ENCODE data around the gene ERFE. TPM values are rescaled to one million over a fixed set of nuclear protein-coding genes. Genes with fewer than 3 reads are reported as not detected.

Gene ERFE
- total and polyA plus RNA-seq, 10 of the 15 experiments (the other 5 are each of a cell fraction or from before 2014, with no cell fraction given), result not detected

GRCh38 chr2:238139196-238140039, 19.4 kb upstream of the ERFE start (continued):
- TF ChIP-seq ZNF217 (IDR thresholded peaks at IDR 0.05), result no peak
- TF ChIP-seq USF1 (IDR thresholded peaks at IDR 0.05; ENCODE audit: borderline replicate concordance, extremely low read length, insufficient read depth, low read depth, low read length), result peak; percentile 12
- TF ChIP-seq WRNIP1 (IDR thresholded peaks at IDR 0.05; ENCODE audit: borderline replicate concordance, low read depth, low read length), result no peak
- 0 out of 2 replicates have a peak, but pooled peaks have one; percentile 29 for TF ChIP-seq RB1 (IDR thresholded peaks at IDR 0.05; ENCODE audit: borderline replicate concordance)
- TF ChIP-seq E2F4 (IDR thresholded peaks at IDR 0.05; ENCODE audit: low read depth, low read length), result no peak
- no peak for TF ChIP-seq SREBF1 (IDR thresholded peaks at IDR 0.05; ENCODE audit: low read length)
- TF ChIP-seq NRF1 (conservative IDR thresholded peaks at IDR 0.05; ENCODE audit: low read depth, low read length), result no peak

- no TSS peak for BruUV-seq (replicated peaks)
- H3K9ac ChIP-seq (ENCODE audit: control insufficient read depth, insufficient read depth, low read length), result no peak overlapping the region
- ChIA-PET CTCF (interaction anchor here (1.0 to 2.5 kb wide), 4 partner anchors 15 to 123 kb away, joined by 4 to 17 read pairs (median 6); no protein-coding TSS in a partner anchor), RAD21 (ENCODE audit: unreplicated experiment) (interaction anchor here (1.3 kb wide), 1 partner anchor 170 kb away, joined by 4 read pairs; no protein-coding TSS in a partner anchor), SMC1A (ENCODE audit: uncharacterized antibody, unreplicated experiment) (no interaction called here), POLR2A (no interaction called here)
- H3K27ac ChIP-seq (ENCODE audit: control insufficient read depth, insufficient read depth), result no peak overlapping the region
- no peaks in the 10 kb centered on the region for H3K9me3 ChIP-seq (replicated peaks; ENCODE audit: control insufficient read depth, insufficient read depth, low read length)
- no peak for FAIRE-seq
- DNase-seq (ENCODE audit: low read depth, low spot score), result no peak
- intact Hi-C loops (cut with micrococcal nuclease; ENCODE audit: unreplicated experiment), result no loop called here
- no peak overlapping the region for H2AFZ ChIP-seq (ENCODE audit: control insufficient read depth, low read depth, low read length)
- H3K36me3 ChIP-seq (ENCODE audit: control insufficient read depth in 2 of 2, insufficient read depth in 2 of 2, low read length in 1 of 2), result no peaks in the 10 kb centered on the region
- H3K4me1 ChIP-seq (ENCODE audit: control insufficient read depth, insufficient read depth, low read length), result peaks cover 4% of the 10 kb centered on the region; the same call in 1 of the 2 replicates
- no peak for ATAC-seq
- H4K20me1 ChIP-seq (ENCODE audit: control insufficient read depth, insufficient read depth), result no peaks in the 10 kb centered on the region
- 46% methylated on average over 6 of the region's 7 CpGs for WGBS (ENCODE audit: insufficient coverage, insufficient replicate concordance, low lambda C conversion rate, missing lambda C conversion rate)
- H3K4me3 ChIP-seq, result no peak overlapping the region
- H3K79me2 ChIP-seq (ENCODE audit: control insufficient read depth, insufficient read depth, low read length), result no peaks in the 10 kb centered on the region
- in situ Hi-C loops (cut with MboI), result no loop called here
- no peaks in the 10 kb centered on the region for H3K27me3 ChIP-seq (replicated peaks in 1 of 2; ENCODE audit: control insufficient read depth in 2 of 2, insufficient read depth in 2 of 2, low read length in 1 of 2)
- no peak overlapping the region for H3K4me2 ChIP-seq (ENCODE audit: control insufficient read depth, insufficient read depth)
- TF ChIP-seq USF1 (IDR thresholded peaks at IDR 0.05; ENCODE audit: borderline replicate concordance, extremely low read length, insufficient read depth, low read depth, low read length) (no peak), RAD51 (IDR thresholded peaks at IDR 0.05) (no peak), CBFB (IDR thresholded peaks at IDR 0.05; ENCODE audit: low read depth) (no peak), PBX3 (IDR thresholded peaks at IDR 0.05; ENCODE audit: insufficient replicate concordance, low read depth, low read length) (no peak), BRCA1 (IDR thresholded peaks at IDR 0.05; ENCODE audit: low read depth, low read length) (no peak), TCF7 (IDR thresholded peaks at IDR 0.05; ENCODE audit: borderline replicate concordance) (no peak), TCF12 (IDR thresholded peaks at IDR 0.05; ENCODE audit: low read depth, low read length) (no peak), SMAD5 (IDR thresholded peaks at IDR 0.05; ENCODE audit: low read depth) (no peak), ZNF207 (IDR thresholded peaks at IDR 0.05; ENCODE audit: borderline replicate concordance) (no peak), ETV6 (conservative IDR thresholded peaks at IDR 0.05 in 1 of 2, IDR thresholded peaks at IDR 0.05 in 1 of 2; ENCODE audit: borderline replicate concordance in 1 of 2, low read depth in 1 of 2) (no peak), MYB (IDR thresholded peaks at IDR 0.05; ENCODE audit: borderline replicate concordance, low read depth, low read length) (no peak), MAX (IDR thresholded peaks at IDR 0.05; ENCODE audit: low read depth, low read length) (no peak)
Observed at GRCh38 chr2:238140040-238140439, 18.7 kb upstream of the ERFE start.

Measured in GM12878 (cell line).